ENCODE results near the gene EOLA1. TPM values are rescaled to one million over a fixed set of nuclear protein-coding genes. Genes with fewer than 3 reads are reported as not detected.
"Not testable (repeated sequence)": the region's sequence is repeated elsewhere in the genome, so short reads cannot be mapped to it uniquely, and the experiment has no call there.

EOLA1 gene
- total and polyA plus RNA-seq, 2 donors (not counting 1 experiment from before 2014, with no cell fraction given): 26.3 to 61.5 TPM

DNA sequence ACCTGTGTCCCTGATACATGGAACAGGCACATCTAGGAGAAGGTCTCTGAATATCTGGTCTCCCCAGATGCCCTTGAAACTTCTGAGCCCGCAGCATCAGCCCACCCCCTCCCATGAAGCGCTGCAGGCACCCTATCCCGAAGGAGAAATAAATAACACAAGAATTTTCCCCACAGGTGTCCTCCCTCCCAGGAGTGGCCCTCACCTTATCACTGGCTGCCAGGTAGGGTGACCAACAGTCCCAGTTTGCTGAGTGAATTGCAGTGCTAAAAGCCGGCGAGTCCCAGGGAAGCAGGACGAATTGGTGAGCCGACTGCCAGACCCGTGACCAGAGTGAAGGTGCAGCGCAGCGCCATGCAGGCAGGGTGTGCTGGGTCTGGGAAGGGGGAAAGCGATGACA, 6.8 kb upstream of the EOLA1 start:
- no CpG with 5 or more reads among the region's 11 CpGs for WGBS (ENCODE audit: insufficient coverage)
- H3K9me3 Mint-ChIP-seq (ENCODE audit: insufficient read depth); H2AFZ ChIP-seq (ENCODE audit: insufficient read depth, low read depth, low read length, poor library complexity, severe bottlenecking); H3K4me1 ChIP-seq (ENCODE audit: control insufficient read depth in 2 of 2, insufficient read depth in 2 of 2, low read length in 2 of 2); H3K9ac ChIP-seq (ENCODE audit: low read length); H3K4me3 ChIP-seq (ENCODE audit: control extremely low read depth in 1 of 5, extremely low read depth in 1 of 5, insufficient read depth in 1 of 5, low read depth in 2 of 5, low read length in 4 of 5); H3K27me3 Mint-ChIP-seq; H3K27me3 ChIP-seq (replicated peaks in 1 of 4; ENCODE audit: control extremely low read depth in 1 of 4, control insufficient read depth in 3 of 4, insufficient read depth in 4 of 4, low read length in 3 of 4); H3K4me2 ChIP-seq (replicated peaks; ENCODE audit: low read depth, low read length, poor library complexity, severe bottlenecking); H3K4me3 Mint-ChIP-seq; intact Hi-C loops (cut with micrococcal nuclease); H4K20me1 ChIP-seq (ENCODE audit: control insufficient read depth, insufficient read depth, low read length, poor library complexity, severe bottlenecking); CTCF ChIA-PET; DNase-seq; H3K27ac Mint-ChIP-seq; ATAC-seq (ENCODE audit: low read depth); POLR2A ChIA-PET; H3K9me3 ChIP-seq (ENCODE audit: control extremely low read depth in 1 of 3, control insufficient read depth in 2 of 3, insufficient read depth in 1 of 3, low read length in 2 of 3); H3K36me3 ChIP-seq (replicated peaks in 1 of 2; ENCODE audit: control extremely low read depth in 1 of 2, control insufficient read depth in 1 of 2, extremely low read depth in 1 of 2, insufficient read depth in 2 of 2, low read length in 1 of 2); H3K27ac ChIP-seq (ENCODE audit: low read length in 2 of 2); H3K79me2 ChIP-seq (ENCODE audit: control insufficient read depth, insufficient read depth, low read length): not testable (repeated sequence)
- peaks cover 17% of the 10 kb centered on the region for H3K4me1 Mint-ChIP-seq

DNA sequence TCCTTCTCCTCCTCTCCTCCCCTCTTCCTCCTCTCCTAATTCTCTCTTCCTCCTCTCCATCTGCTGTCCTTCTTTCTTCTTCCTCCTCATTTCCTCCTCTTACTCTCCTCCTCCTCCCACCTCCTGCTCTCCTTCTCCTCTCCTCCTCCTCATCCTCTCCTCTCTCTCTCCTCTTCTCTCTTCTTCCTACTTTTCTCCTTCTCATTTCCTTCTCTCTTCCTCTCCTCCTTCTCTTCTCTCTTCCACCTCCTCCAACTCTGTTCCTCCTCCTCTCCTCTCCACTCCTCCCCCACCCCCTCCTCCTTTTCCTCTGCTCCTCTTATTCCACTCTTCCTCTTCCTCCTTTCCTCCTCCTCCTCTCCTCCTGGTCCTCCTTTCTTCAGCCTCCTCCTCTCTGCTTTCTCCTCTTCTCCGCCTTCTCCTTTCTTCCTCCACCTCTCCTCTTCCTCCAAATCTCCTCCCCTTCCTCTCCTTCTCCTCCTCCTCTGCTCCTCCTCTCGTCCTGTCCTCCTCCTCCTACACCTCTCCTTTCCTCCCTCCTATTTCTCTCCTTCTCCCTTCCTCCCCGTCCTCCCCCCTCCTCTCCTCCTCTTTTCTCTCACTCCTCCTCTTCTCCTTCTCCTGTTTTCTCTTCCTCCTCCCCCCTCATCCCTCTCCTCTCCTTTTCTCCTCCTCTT, 5.7 kb upstream of the EOLA1 start:
- H3K4me2 ChIP-seq (replicated peaks; ENCODE audit: low read depth, low read length, poor library complexity, severe bottlenecking); intact Hi-C loops (cut with micrococcal nuclease): not testable (repeated sequence)
- 94% methylated on average over 3 of the region's 3 CpGs for WGBS (ENCODE audit: insufficient coverage)

DNA sequence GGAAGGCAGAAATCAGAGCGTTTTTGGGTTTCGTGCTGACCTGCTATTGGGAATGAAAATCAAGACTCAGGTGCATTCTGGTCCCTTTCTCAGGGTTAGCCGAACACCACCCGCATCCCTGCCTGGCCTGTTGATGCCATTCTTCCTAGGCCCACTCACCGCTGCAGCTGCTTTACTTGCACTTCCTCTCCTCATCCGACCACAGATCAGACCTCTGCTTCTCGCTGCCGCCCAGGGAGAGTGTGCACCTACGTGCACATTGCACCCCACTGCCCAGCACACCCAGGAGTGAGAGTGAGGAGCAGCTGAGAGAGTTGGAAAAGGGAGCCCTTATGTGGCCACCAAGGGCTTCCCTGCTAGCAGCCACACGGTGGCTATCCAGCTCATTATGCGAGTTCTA, 3.3 kb upstream of the EOLA1 start:
- not testable (repeated sequence) for H3K4me3 Mint-ChIP-seq; ATAC-seq (ENCODE audit: low read depth); H3K27ac Mint-ChIP-seq

More for the DNA sequence above, 5.7 kb upstream of the EOLA1 start:
- H3K27me3 Mint-ChIP-seq; H3K27ac Mint-ChIP-seq; POLR2A ChIA-PET; H2AFZ ChIP-seq (ENCODE audit: insufficient read depth, low read depth, low read length, poor library complexity, severe bottlenecking); H3K4me3 Mint-ChIP-seq; H3K9me3 Mint-ChIP-seq (ENCODE audit: insufficient read depth); H3K36me3 ChIP-seq (replicated peaks in 1 of 2; ENCODE audit: control extremely low read depth in 1 of 2, control insufficient read depth in 1 of 2, extremely low read depth in 1 of 2, insufficient read depth in 2 of 2, low read length in 1 of 2); CTCF ChIA-PET; H3K4me1 ChIP-seq (ENCODE audit: control insufficient read depth in 2 of 2, insufficient read depth in 2 of 2, low read length in 2 of 2); H4K20me1 ChIP-seq (ENCODE audit: control insufficient read depth, insufficient read depth, low read length, poor library complexity, severe bottlenecking); H3K4me3 ChIP-seq (ENCODE audit: control extremely low read depth in 1 of 5, extremely low read depth in 1 of 5, insufficient read depth in 1 of 5, low read depth in 2 of 5, low read length in 4 of 5); H3K79me2 ChIP-seq (ENCODE audit: control insufficient read depth, insufficient read depth, low read length); H3K27ac ChIP-seq (ENCODE audit: low read length in 2 of 2); H3K9me3 ChIP-seq (ENCODE audit: control extremely low read depth in 1 of 3, control insufficient read depth in 2 of 3, insufficient read depth in 1 of 3, low read length in 2 of 3); ATAC-seq (ENCODE audit: low read depth); DNase-seq; H3K9ac ChIP-seq (ENCODE audit: low read length); H3K27me3 ChIP-seq (replicated peaks in 1 of 4; ENCODE audit: control extremely low read depth in 1 of 4, control insufficient read depth in 3 of 4, insufficient read depth in 4 of 4, low read length in 3 of 4): not testable (repeated sequence)
- peaks cover 17% of the 10 kb centered on the region for H3K4me1 Mint-ChIP-seq

More for the DNA sequence above, 3.3 kb upstream of the EOLA1 start:
- H3K4me3 ChIP-seq (ENCODE audit: control extremely low read depth in 1 of 5, extremely low read depth in 1 of 5, insufficient read depth in 1 of 5, low read depth in 2 of 5, low read length in 4 of 5); H3K9me3 ChIP-seq (ENCODE audit: control extremely low read depth in 1 of 3, control insufficient read depth in 2 of 3, insufficient read depth in 1 of 3, low read length in 2 of 3); H4K20me1 ChIP-seq (ENCODE audit: control insufficient read depth, insufficient read depth, low read length, poor library complexity, severe bottlenecking); H3K9ac ChIP-seq (ENCODE audit: low read length); CTCF ChIA-PET; H3K27me3 ChIP-seq (replicated peaks in 1 of 4; ENCODE audit: control extremely low read depth in 1 of 4, control insufficient read depth in 3 of 4, insufficient read depth in 4 of 4, low read length in 3 of 4); H3K79me2 ChIP-seq (ENCODE audit: control insufficient read depth, insufficient read depth, low read length); H3K4me2 ChIP-seq (replicated peaks; ENCODE audit: low read depth, low read length, poor library complexity, severe bottlenecking); H2AFZ ChIP-seq (ENCODE audit: insufficient read depth, low read depth, low read length, poor library complexity, severe bottlenecking); H3K27me3 Mint-ChIP-seq; H3K9me3 Mint-ChIP-seq (ENCODE audit: insufficient read depth); intact Hi-C loops (cut with micrococcal nuclease); H3K27ac ChIP-seq (ENCODE audit: low read length in 2 of 2); H3K36me3 ChIP-seq (replicated peaks in 1 of 2; ENCODE audit: control extremely low read depth in 1 of 2, control insufficient read depth in 1 of 2, extremely low read depth in 1 of 2, insufficient read depth in 2 of 2, low read length in 1 of 2): not testable (repeated sequence)
- WGBS (ENCODE audit: insufficient coverage): no CpG with 5 or more reads among the region's 11 CpGs
- peaks cover 12% of the 10 kb centered on the region for H3K4me1 Mint-ChIP-seq
- peaks cover 6 to 13% of the 10 kb centered on the region in 2 donors for H3K4me1 ChIP-seq (ENCODE audit: control insufficient read depth in 2 of 2, insufficient read depth in 2 of 2, low read length in 2 of 2)
- DNase-seq: peak; percentile 27
- POLR2A ChIA-PET: interaction anchor here (0.6 kb wide), 1 partner anchor 26 kb away, joined by 3 read pairs; no protein-coding TSS in a partner anchor
